Measurements from ENCODE around the gene ARRDC3.
A peak's percentile ranks its signal among the peaks of the same experiment; 100 is the strongest.
"Not testable (repeated sequence)": the region's sequence is repeated elsewhere in the genome, so short reads cannot be mapped to it uniquely, and the experiment has no call there.

ARRDC3 gene

DNA sequence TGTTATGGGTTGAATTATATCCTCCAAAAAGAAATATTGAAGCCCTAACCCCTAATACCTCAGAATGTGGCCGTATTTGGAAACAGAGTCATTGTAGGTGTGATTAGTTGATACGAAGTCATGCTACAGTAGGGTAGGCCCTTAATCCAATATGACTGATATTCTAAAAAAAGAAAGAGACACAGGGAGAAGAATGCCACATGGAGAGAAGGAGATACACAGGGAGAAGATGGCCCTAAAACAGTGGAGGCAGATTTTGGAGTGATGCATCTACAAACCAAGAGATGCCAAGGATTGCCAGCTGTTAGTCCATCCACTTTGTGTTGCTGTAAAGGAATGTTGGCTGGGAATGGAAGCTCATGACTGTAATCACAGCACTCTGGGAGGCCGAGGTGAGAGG is 21.3 kb downstream of the ARRDC3 start:
- H3K4me3 ChIP-seq (ENCODE audit: low read depth, low read length): no peak overlapping the region
- no peak for DNase-seq (ENCODE audit: low read depth)
- no peak for TF ChIP-seq CTCF (IDR thresholded peaks at IDR 0.05; ENCODE audit: insufficient read depth, low read depth, low read length, missing control alignments)

DNA sequence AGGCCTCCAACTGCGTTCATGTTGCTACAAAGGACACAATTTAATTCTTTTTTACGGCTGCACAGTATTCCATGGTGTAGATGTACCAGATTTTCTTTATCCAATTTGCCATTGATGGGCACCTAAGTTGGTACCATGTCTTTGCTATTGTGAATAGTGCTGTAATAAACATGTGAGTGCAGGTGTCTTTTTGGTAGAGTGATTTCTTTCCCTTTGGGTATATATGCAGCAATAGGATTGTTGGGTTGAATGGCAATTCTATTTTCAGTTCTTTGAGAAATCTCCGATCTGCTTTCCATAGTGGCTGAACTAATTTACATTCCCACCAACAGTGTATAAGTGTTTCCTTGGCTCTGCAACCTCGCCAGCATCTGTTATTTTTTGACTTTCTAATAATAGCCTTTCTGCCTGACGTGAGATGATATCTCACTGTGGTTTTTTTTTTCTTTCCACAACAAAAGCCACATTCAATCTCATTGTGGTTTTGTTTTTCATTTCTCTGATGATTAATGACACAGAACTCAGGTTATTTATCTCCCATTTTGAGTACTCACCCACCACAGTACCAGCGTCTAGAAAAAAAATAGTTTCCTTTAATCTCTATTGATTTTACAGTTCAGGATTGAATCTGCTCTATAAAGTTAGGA is 21.9 kb downstream of the ARRDC3 start:
- no peak for TF ChIP-seq CTCF (IDR thresholded peaks at IDR 0.05; ENCODE audit: insufficient read depth, low read depth, low read length, missing control alignments)
- peak; percentile 65 for DNase-seq (ENCODE audit: low read depth)
- H3K4me3 ChIP-seq (ENCODE audit: low read depth, low read length): no peak overlapping the region

DNA sequence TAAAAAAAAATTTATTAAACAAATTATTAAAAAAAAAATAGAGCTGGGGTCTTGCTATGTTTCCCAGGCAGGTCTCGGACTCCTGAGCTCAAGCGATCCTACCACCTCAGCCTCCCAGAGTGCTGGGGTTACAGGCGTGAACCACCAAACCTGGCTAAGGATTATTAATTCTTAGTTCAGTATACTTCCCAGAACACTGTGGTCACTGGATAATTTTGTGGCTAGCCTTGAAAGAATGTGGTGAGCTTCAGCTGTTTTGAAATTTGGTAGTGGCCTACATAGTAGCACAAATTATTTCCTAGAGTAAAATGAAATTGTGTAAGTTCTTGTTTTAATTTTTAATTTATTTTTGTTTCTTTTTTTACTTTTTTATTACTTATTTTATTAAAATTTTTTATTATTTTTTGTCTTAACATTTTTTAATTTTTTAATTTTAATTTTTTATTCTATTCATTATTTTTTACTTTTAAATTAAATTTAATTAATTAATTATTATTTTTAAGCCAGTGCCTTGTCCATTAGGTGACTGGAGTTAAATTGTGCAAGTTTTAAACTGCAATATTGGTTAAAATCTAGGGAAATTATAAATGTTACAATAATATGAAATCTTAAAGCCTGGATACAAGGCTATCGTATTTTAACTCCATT is 23.0 kb downstream of the ARRDC3 start:
- DNase-seq (ENCODE audit: low read depth): no peak
- H3K4me3 ChIP-seq (ENCODE audit: low read depth, low read length): no peak overlapping the region
- TF ChIP-seq CTCF (IDR thresholded peaks at IDR 0.05; ENCODE audit: insufficient read depth, low read depth, low read length, missing control alignments): no peak

- H3K4me3 ChIP-seq (ENCODE audit: low read depth, low read length): no peak overlapping the region
- TF ChIP-seq CTCF (IDR thresholded peaks at IDR 0.05; ENCODE audit: insufficient read depth, low read depth, low read length, missing control alignments): no peak
- DNase-seq (ENCODE audit: low read depth): no peak
These were observed 25.3 kb downstream of the ARRDC3 start for GRCh38 chr5:91357806-91358205.

GRCh38 chr5:91357012-91357634 is 26.0 kb downstream of the ARRDC3 start:
- DNase-seq (ENCODE audit: low read depth): no peak
- TF ChIP-seq CTCF (IDR thresholded peaks at IDR 0.05; ENCODE audit: insufficient read depth, low read depth, low read length, missing control alignments): no peak
- no peak overlapping the region for H3K4me3 ChIP-seq (ENCODE audit: low read depth, low read length)

DNA sequence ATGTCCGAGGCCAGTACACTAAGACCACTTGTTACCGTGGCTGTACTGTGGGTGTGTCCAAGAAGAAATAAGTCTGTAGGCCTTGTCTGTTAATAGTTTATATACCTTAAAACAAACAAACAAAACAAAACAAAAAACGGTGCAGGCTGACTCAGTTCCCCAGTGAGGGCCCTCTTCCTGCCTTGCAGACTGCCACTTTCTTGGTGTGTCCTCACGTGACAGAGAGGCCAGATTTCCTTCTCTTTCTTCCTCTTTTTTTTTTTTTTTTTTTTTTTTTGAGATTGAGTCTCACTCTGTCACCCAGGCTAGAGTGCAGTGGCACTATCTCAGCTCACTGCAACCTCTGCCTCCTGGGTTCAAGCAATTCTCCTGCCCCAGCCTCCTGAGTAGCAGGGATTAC is 28.2 kb downstream of the ARRDC3 start:
- DNase-seq (ENCODE audit: low read depth): peak; percentile 47
- H3K4me3 ChIP-seq (ENCODE audit: low read depth, low read length): not testable (repeated sequence)

DNA sequence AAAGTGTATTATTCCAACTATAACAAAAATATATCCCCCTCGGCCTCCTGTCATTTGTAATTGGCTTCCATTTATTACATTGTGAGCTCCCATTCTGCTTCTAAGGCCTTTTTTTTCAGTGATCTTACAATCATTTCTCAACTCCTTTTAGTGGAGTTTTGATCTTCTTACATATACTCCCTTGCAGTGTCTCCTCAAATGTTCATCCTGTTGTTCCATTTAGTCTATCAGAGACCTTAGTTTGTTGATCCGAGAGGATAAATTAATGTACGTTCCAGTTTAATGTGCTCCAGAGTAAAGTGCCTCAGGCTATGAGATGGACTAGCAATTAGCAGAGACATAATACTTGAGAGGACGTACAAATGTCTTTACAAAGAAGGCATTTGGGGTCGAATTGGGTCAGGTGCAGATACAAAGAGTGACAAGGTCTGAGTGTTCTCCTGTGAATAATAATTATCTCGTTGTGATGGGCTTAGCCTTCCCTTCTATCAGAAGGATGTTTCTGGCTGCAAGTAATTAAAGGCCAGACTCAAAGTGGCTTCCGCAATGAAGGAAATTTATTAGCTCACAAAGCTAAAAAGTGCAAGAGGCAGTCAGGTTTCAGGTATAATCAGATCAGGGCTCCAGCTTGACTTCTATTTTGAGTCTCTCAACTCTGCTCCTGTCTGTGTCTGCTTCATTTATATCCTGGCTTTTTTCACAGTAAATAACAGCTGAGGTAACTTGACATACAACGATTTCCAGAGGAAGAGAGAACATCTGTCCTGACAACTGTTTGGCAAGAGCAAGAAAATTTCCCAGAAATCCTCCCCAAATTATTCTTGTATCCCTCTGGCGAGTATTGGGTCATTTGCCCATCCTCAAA is 30.1 kb downstream of the ARRDC3 start:
- no peak for TF ChIP-seq CTCF (IDR thresholded peaks at IDR 0.05; ENCODE audit: insufficient read depth, low read depth, low read length, missing control alignments)
- DNase-seq (ENCODE audit: low read depth): no peak
- no peak overlapping the region for H3K4me3 ChIP-seq (ENCODE audit: low read depth, low read length)
